ENCODE results near the gene DNTT. TPM values are rescaled to one million over a fixed set of nuclear protein-coding genes. Genes with fewer than 3 reads are reported as not detected.

Gene DNTT
- total RNA-seq, 2 experiments from 2014 or later = 0.16 to 0.32 TPM

GRCh38 chr10:96371356-96371755 lies 67.1 kb downstream of the DNTT start:
- ChIA-PET POLR2A (no interaction called here), CTCF (ENCODE audit: unreplicated experiment) (interaction anchor here (0.6 kb wide), 1 partner anchor 175 kb away, joined by 3 read pairs; no protein-coding TSS in a partner anchor)
- Histone ChIP-seq H3K36me3 (ENCODE audit: insufficient read depth, low read length) (no peaks in the 10 kb centered on the region), H3K9me2 (ENCODE audit: insufficient read depth, low read length) (no peaks in the 10 kb centered on the region), H3K9me3 (ENCODE audit: low read length) (no peaks in the 10 kb centered on the region), H4K20me1 (ENCODE audit: insufficient read depth, low read length) (no peaks in the 10 kb centered on the region), H3K4me2 (ENCODE audit: low read length) (no peak overlapping the region), H2AFZ (ENCODE audit: low read length) (no peak overlapping the region), H3K79me2 (ENCODE audit: insufficient read depth, low read depth, low read length) (no peaks in the 10 kb centered on the region), H3K27ac (ENCODE audit: low read depth, low read length, poor library complexity, severe bottlenecking) (no peak overlapping the region), H3K4me3 (ENCODE audit: low read depth, low read length, poor library complexity, severe bottlenecking) (no peak overlapping the region), H3K4me1 (ENCODE audit: insufficient read depth, low read length, poor library complexity, severe bottlenecking) (peaks cover 6% of the 10 kb centered on the region)
- no TSS peak for BruUV-seq (replicated peaks)
- DNase-seq (ENCODE audit: low spot score) = no peak
- intact Hi-C loops (cut with micrococcal nuclease; ENCODE audit: unreplicated experiment) = no loop called here
- TF ChIP-seq CTCF (conservative IDR thresholded peaks at IDR 0.05; ENCODE audit: low read length) (no peak), EZH2phosphoT487 (IDR thresholded peaks at IDR 0.05; ENCODE audit: borderline replicate concordance, low read depth, low read length) (no peak)

GRCh38 chr10:96374004-96374403 lies 69.8 kb downstream of the DNTT start:
- H3K36me3 ChIP-seq (ENCODE audit: insufficient read depth, low read length) = no peaks in the 10 kb centered on the region

More at GRCh38 chr10:96374004-96374403, 69.8 kb downstream of the DNTT start:
- no peak overlapping the region for H3K4me2 ChIP-seq (ENCODE audit: low read length)
- H3K9me2 ChIP-seq (ENCODE audit: insufficient read depth, low read length) = no peaks in the 10 kb centered on the region
- H3K79me2 ChIP-seq (ENCODE audit: insufficient read depth, low read depth, low read length) = no peaks in the 10 kb centered on the region
- peaks cover 6% of the 10 kb centered on the region for H3K4me1 ChIP-seq (ENCODE audit: insufficient read depth, low read length, poor library complexity, severe bottlenecking)
- TF ChIP-seq CTCF (conservative IDR thresholded peaks at IDR 0.05; ENCODE audit: low read length) = no peak
- no peak for TF ChIP-seq EZH2phosphoT487 (IDR thresholded peaks at IDR 0.05; ENCODE audit: borderline replicate concordance, low read depth, low read length)
- H3K4me3 ChIP-seq (ENCODE audit: low read depth, low read length, poor library complexity, severe bottlenecking) = no peak overlapping the region
- intact Hi-C loops (cut with micrococcal nuclease; ENCODE audit: unreplicated experiment) = loop anchor here (2.0 kb wide), 1 partner anchor 139 kb away; the partner anchor contains the start of gene TLL2
- no peaks in the 10 kb centered on the region for H4K20me1 ChIP-seq (ENCODE audit: insufficient read depth, low read length)
- no peak for DNase-seq (ENCODE audit: low spot score)
- ChIA-PET POLR2A (interaction anchor here (1.9 kb wide), 1 partner anchor 21 kb away, joined by 4 read pairs; no protein-coding TSS in a partner anchor), CTCF (ENCODE audit: unreplicated experiment) (interaction anchor here (0.6 kb wide), 1 partner anchor 893 kb away, joined by 14 read pairs; no protein-coding TSS in a partner anchor)
- no peaks in the 10 kb centered on the region for H3K9me3 ChIP-seq (ENCODE audit: low read length)
- no peak overlapping the region for H2AFZ ChIP-seq (ENCODE audit: low read length)
- no peak overlapping the region for H3K27ac ChIP-seq (ENCODE audit: low read depth, low read length, poor library complexity, severe bottlenecking)
- BruUV-seq (replicated peaks) = no TSS peak

Measured in OCI-LY7 (cell line).